ENCODE results near the gene SNAI1.
A peak's percentile ranks its signal among the peaks of the same experiment; 100 is the strongest.
"Not testable (repeated sequence)": the region's sequence is repeated elsewhere in the genome, so short reads cannot be mapped to it uniquely, and the experiment has no call there.

SNAI1 gene

DNA sequence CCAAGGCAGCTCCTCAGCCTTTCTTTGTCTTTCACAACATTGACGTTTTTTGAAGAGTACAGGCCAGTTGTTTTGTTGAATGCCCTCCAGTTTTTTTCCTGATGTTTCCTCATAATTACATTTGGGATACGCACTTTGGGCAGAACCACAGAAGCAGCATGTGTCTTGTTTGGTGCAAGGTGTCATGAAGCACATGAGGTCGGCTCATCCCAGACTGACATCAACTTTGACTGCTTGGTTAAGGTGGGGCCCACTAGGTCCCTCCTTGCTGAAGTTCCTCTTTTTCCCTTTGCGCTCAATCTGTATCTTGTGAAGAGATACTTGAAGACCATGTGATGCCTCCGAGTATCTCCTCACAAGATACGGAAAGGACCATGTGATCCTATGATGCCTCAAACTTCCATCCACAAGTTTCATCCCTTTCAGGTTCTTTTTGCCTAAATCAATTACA lies 10.5 kb downstream of the SNAI1 start:
- no peaks in the 10 kb centered on the region for H4K20me1 ChIP-seq (ENCODE audit: low read depth, low read length)
- no peak overlapping the region for H2AFZ ChIP-seq (ENCODE audit: low read depth, low read length, severe bottlenecking)
- H3K9ac ChIP-seq (ENCODE audit: low read length), result no peak overlapping the region
- H3K9me2 ChIP-seq (replicated peaks; ENCODE audit: insufficient read depth, low read length), result no peaks in the 10 kb centered on the region
- H3K79me2 ChIP-seq (ENCODE audit: insufficient read depth, low read length), result no peaks in the 10 kb centered on the region
- no peaks in the 10 kb centered on the region for H3K27me3 ChIP-seq (ENCODE audit: low read length)
- H3K27ac ChIP-seq (ENCODE audit: low read depth, low read length), result no peak overlapping the region
- no peak overlapping the region for H3K4me3 ChIP-seq (ENCODE audit: insufficient read depth, low read length, poor library complexity, severe bottlenecking)
- no peaks in the 10 kb centered on the region for H3K36me3 ChIP-seq (ENCODE audit: low read length)
- H3F3A ChIP-seq (ENCODE audit: insufficient read depth), result no peaks in the 10 kb centered on the region
- TF ChIP-seq CTCF (IDR thresholded peaks at IDR 0.05; ENCODE audit: insufficient read depth, low read length, poor library complexity, severe bottlenecking) (no peak), EZH2phosphoT487 (conservative IDR thresholded peaks at IDR 0.05; ENCODE audit: low read length) (no peak)
- H3K9me3 ChIP-seq (ENCODE audit: insufficient read depth, low read length), result no peaks in the 10 kb centered on the region
- no peak overlapping the region for H3K4me2 ChIP-seq (ENCODE audit: low read depth, low read length, poor library complexity, severe bottlenecking)

GRCh38 chr20:49995586-49995985 lies 12.8 kb downstream of the SNAI1 start:
- Histone ChIP-seq H2AFZ (ENCODE audit: low read depth, low read length, severe bottlenecking) (no peak overlapping the region), H3K4me3 (ENCODE audit: insufficient read depth, low read length, poor library complexity, severe bottlenecking) (no peak overlapping the region), H3K27ac (ENCODE audit: low read depth, low read length) (no peak overlapping the region), H3K27me3 (ENCODE audit: low read length) (no peaks in the 10 kb centered on the region), H3K9ac (ENCODE audit: low read length) (no peak overlapping the region), H3K4me2 (ENCODE audit: low read depth, low read length, poor library complexity, severe bottlenecking) (no peak overlapping the region), H3K36me3 (ENCODE audit: low read length) (no peaks in the 10 kb centered on the region), H3K9me3 (ENCODE audit: insufficient read depth, low read length) (no peaks in the 10 kb centered on the region), H4K20me1 (ENCODE audit: low read depth, low read length) (no peaks in the 10 kb centered on the region), H3K79me2 (ENCODE audit: insufficient read depth, low read length) (no peaks in the 10 kb centered on the region), H3K9me2 (replicated peaks; ENCODE audit: insufficient read depth, low read length) (no peaks in the 10 kb centered on the region), H3F3A (ENCODE audit: insufficient read depth) (no peaks in the 10 kb centered on the region)
- no peak for TF ChIP-seq CTCF (IDR thresholded peaks at IDR 0.05; ENCODE audit: insufficient read depth, low read length, poor library complexity, severe bottlenecking)

GRCh38 chr20:49998478-49999188 lies 15.9 kb downstream of the SNAI1 start:
- not testable (repeated sequence) for H2AFZ ChIP-seq (ENCODE audit: low read depth, low read length, severe bottlenecking); H3K9me3 ChIP-seq (ENCODE audit: insufficient read depth, low read length); H3K4me3 ChIP-seq (ENCODE audit: insufficient read depth, low read length, poor library complexity, severe bottlenecking); H3F3A ChIP-seq (ENCODE audit: insufficient read depth); H3K79me2 ChIP-seq (ENCODE audit: insufficient read depth, low read length); H3K27me3 ChIP-seq (ENCODE audit: low read length); H3K27ac ChIP-seq (ENCODE audit: low read depth, low read length); H3K9ac ChIP-seq (ENCODE audit: low read length); H4K20me1 ChIP-seq (ENCODE audit: low read depth, low read length); H3K36me3 ChIP-seq (ENCODE audit: low read length); H3K9me2 ChIP-seq (replicated peaks; ENCODE audit: insufficient read depth, low read length)
- peak overlapping the region; percentile 13 for H3K4me2 ChIP-seq (ENCODE audit: low read depth, low read length, poor library complexity, severe bottlenecking)

GRCh38 chr20:49999329-49999728 lies 16.5 kb downstream of the SNAI1 start:
- no peaks in the 10 kb centered on the region for H3K36me3 ChIP-seq (ENCODE audit: low read length)
- H3K9ac ChIP-seq (ENCODE audit: low read length), result no peak overlapping the region
- no peak overlapping the region for H3K27ac ChIP-seq (ENCODE audit: low read depth, low read length)
- peak overlapping the region; percentile 13 for H3K4me2 ChIP-seq (ENCODE audit: low read depth, low read length, poor library complexity, severe bottlenecking)
- no peak overlapping the region for H2AFZ ChIP-seq (ENCODE audit: low read depth, low read length, severe bottlenecking)
- H3F3A ChIP-seq (ENCODE audit: insufficient read depth), result no peaks in the 10 kb centered on the region
- no peaks in the 10 kb centered on the region for H3K9me3 ChIP-seq (ENCODE audit: insufficient read depth, low read length)
- H4K20me1 ChIP-seq (ENCODE audit: low read depth, low read length), result no peaks in the 10 kb centered on the region
- no peaks in the 10 kb centered on the region for H3K9me2 ChIP-seq (replicated peaks; ENCODE audit: insufficient read depth, low read length)
- H3K79me2 ChIP-seq (ENCODE audit: insufficient read depth, low read length), result no peaks in the 10 kb centered on the region
- H3K27me3 ChIP-seq (ENCODE audit: low read length), result no peaks in the 10 kb centered on the region
- no peak for TF ChIP-seq EZH2phosphoT487 (conservative IDR thresholded peaks at IDR 0.05; ENCODE audit: low read length)
- TF ChIP-seq CTCF (IDR thresholded peaks at IDR 0.05; ENCODE audit: insufficient read depth, low read length, poor library complexity, severe bottlenecking), result no peak
- no peak overlapping the region for H3K4me3 ChIP-seq (ENCODE audit: insufficient read depth, low read length, poor library complexity, severe bottlenecking)

- H3K36me3 ChIP-seq (ENCODE audit: low read length); H3F3A ChIP-seq (ENCODE audit: insufficient read depth); H3K9me3 ChIP-seq (ENCODE audit: insufficient read depth, low read length); H3K27me3 ChIP-seq (ENCODE audit: low read length); H3K4me3 ChIP-seq (ENCODE audit: insufficient read depth, low read length, poor library complexity, severe bottlenecking); H3K27ac ChIP-seq (ENCODE audit: low read depth, low read length); H3K79me2 ChIP-seq (ENCODE audit: insufficient read depth, low read length); H3K9me2 ChIP-seq (replicated peaks; ENCODE audit: insufficient read depth, low read length); H3K4me2 ChIP-seq (ENCODE audit: low read depth, low read length, poor library complexity, severe bottlenecking); H4K20me1 ChIP-seq (ENCODE audit: low read depth, low read length); H3K9ac ChIP-seq (ENCODE audit: low read length); H2AFZ ChIP-seq (ENCODE audit: low read depth, low read length, severe bottlenecking): not testable (repeated sequence)
These were observed 17.9 kb downstream of the SNAI1 start for GRCh38 chr20:50000548-50001222.
